GM23248 (cell line): ENCODE data around the gene MYO1A. TPM values are rescaled to one million over a fixed set of nuclear protein-coding genes. Genes with fewer than 3 reads are reported as not detected.
A peak's percentile ranks its signal among the peaks of the same experiment; 100 is the strongest.
"Not testable (repeated sequence)": the region's sequence is repeated elsewhere in the genome, so short reads cannot be mapped to it uniquely, and the experiment has no call there.

Experiments used
- DNase-seq: peaks from one replicate; pipeline ENCODE4 v3.0.0-alpha.2; 2015
- H2AFZ ChIP-seq: fragments of 200-600 bp; sonication (generic); 2 replicates; pipeline ENCODE4 v1.6.1; 2016; ENCODE audit warnings: antibody characterized with exemption
- H3F3A ChIP-seq: fragments of 200-600 bp; sonication (generic); 2 replicates; pipeline ENCODE4 v1.6.1; 2016; ENCODE audit warnings: mild to moderate bottlenecking, antibody characterized with exemption, mixed run types; ENCODE audit not compliant: insufficient read depth
- H3K27ac ChIP-seq: fragments of 200-600 bp; sonication (generic); 2 replicates; pipeline ENCODE4 v1.5.1; 2016; ENCODE audit warnings: mild to moderate bottlenecking
- H3K27me3 ChIP-seq: fragments of 200-600 bp; sonication (generic); replicated peaks from 2 replicates; pipeline ENCODE4 v1.6.1; 2016; ENCODE audit warnings: mild to moderate bottlenecking; ENCODE audit not compliant: insufficient read depth
- H3K36me3 ChIP-seq: fragments of 200-600 bp; sonication (generic); 2 replicates; pipeline ENCODE4 v1.6.1; 2016; ENCODE audit warnings: low read depth, mild to moderate bottlenecking
- H3K4me1 ChIP-seq: fragments of 200-600 bp; sonication (generic); 2 replicates; pipeline ENCODE4 v1.6.1; 2016; ENCODE audit warnings: mild to moderate bottlenecking; ENCODE audit not compliant: insufficient read depth
- H3K4me2 ChIP-seq: fragments of 200-600 bp; sonication (generic); one replicate; pipeline ENCODE4 v1.6.1; 2016; ENCODE audit warnings: mild to moderate bottlenecking; ENCODE audit not compliant: unreplicated experiment
- H3K4me3 ChIP-seq: fragments of 200-600 bp; sonication (generic); 2 replicates; pipeline ENCODE4 v1.5.1; 2016; ENCODE audit warnings: mild to moderate bottlenecking
- H3K79me2 ChIP-seq: fragments of 200-600 bp; sonication (generic); 2 replicates; pipeline ENCODE4 v1.6.1; 2016; ENCODE audit warnings: mild to moderate bottlenecking; ENCODE audit not compliant: insufficient read depth
- H3K9ac ChIP-seq: fragments of 200-600 bp; sonication (generic); 2 replicates; pipeline ENCODE4 v1.6.1; 2016; ENCODE audit warnings: mild to moderate bottlenecking
- H3K9me2 ChIP-seq: fragments of 200-600 bp; sonication (generic); 2 replicates; pipeline ENCODE4 v1.6.1; 2016; ENCODE audit warnings: mixed run types, mild to moderate bottlenecking, moderate library complexity; ENCODE audit not compliant: insufficient read depth
- H3K9me3 ChIP-seq: fragments of 200-600 bp; sonication (generic); one replicate; pipeline ENCODE4 v1.6.1; 2017; ENCODE audit warnings: low read depth
- H4K20me1 ChIP-seq: fragments of 200-600 bp; sonication (generic); 2 replicates; pipeline ENCODE4 v1.6.0; 2016; ENCODE audit not compliant: insufficient read depth
- EZH2 ChIP-seq: fragments of 200-600 bp; sonication (generic); IDR thresholded peaks from 2 replicates; pipeline ENCODE4 v1.6.1; 2018; ENCODE audit warnings: antibody characterized with exemption, mild to moderate bottlenecking; ENCODE audit not compliant: insufficient read depth, poor library complexity, severe bottlenecking
- EZH2phosphoT487 ChIP-seq: fragments of 200-600 bp; sonication (generic); IDR thresholded peaks from 2 replicates; pipeline ENCODE4 v1.6.1; 2018; ENCODE audit warnings: antibody characterized with exemption, moderate library complexity, mild to moderate bottlenecking, low read depth; ENCODE audit not compliant: insufficient read depth
- WGBS, 2 experiments: methylation state at CpG; one replicate each; pipeline ENCODE4 v1.1.6; 2015 to 2017; ENCODE audit warnings: low lambda C conversion rate in 2 of 2, low coverage in 1 of 2; ENCODE audit errors: missing lambda C conversion rate in 2 of 2; 5-methylcytosine and 5-hydroxymethylcytosine counted together
- in situ Hi-C: fragments of 300-500 bp; cut with MboI; formaldehyde crosslinking; loops from 2 replicates; pipeline ENCODE4 v1.15.0; 2020
- polyA plus RNA-seq: library from polyadenylated mRNA; unstranded; fragments of >200 nt; fragmentation: Nextera tagmentation; extraction: Ambion mirVana; gene quantifications from 2 replicates; pipeline ENCODE4 v1.2.1, GENCODE V29; 2016
- total RNA-seq: library from RNA; depleted of rRNA; stranded (reverse); fragments of >200 nt; shearing (Covaris generic); gene quantifications from 2 replicates; pipeline ENCODE4 v1.2.3, GENCODE V29; 2014

Gene MYO1A
- total and polyA plus RNA-seq, 2 experiments from 2014 or later, result not detected

DNA sequence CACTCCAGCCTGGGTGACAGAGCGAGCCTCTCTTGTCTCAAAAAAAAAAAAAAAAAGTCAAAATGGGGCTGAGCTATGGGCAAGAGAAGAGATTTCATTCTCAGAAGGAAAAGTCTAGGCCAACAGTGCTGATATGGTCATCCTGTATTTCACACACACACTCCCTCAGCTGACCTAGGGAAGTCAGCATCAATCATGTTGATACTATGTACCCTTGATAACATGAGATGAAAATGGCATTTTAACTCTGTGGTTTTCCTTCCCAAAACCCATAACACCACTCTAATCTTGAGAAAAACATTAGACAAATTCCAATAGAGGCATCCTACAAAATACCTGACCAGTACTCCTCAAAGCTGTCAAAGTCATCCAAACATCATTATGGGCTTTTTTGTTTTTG, 30.9 kb upstream of the MYO1A start:
- TF ChIP-seq EZH2phosphoT487 (no peak), EZH2 (no peak)
- Histone ChIP-seq H3K9me2 (no peaks in the 10 kb centered on the region), H3K9ac (no peak overlapping the region), H3K4me3 (no peak overlapping the region), H4K20me1 (no peaks in the 10 kb centered on the region), H3K79me2 (peaks cover 17% of the 10 kb centered on the region), H2AFZ (no peak overlapping the region), H3F3A (peaks cover 29% of the 10 kb centered on the region), H3K9me3 (no peaks in the 10 kb centered on the region), H3K4me2 (no peak overlapping the region), H3K27me3 (no peaks in the 10 kb centered on the region), H3K36me3 (no peaks in the 10 kb centered on the region), H3K27ac (no peak overlapping the region), H3K4me1 (peaks cover 18% of the 10 kb centered on the region)
- 93 to 100% methylated on average over 1 of the region's 1 CpG for WGBS, 2 experiments
- in situ Hi-C loops, result no loop called here
- no peak for DNase-seq

DNA sequence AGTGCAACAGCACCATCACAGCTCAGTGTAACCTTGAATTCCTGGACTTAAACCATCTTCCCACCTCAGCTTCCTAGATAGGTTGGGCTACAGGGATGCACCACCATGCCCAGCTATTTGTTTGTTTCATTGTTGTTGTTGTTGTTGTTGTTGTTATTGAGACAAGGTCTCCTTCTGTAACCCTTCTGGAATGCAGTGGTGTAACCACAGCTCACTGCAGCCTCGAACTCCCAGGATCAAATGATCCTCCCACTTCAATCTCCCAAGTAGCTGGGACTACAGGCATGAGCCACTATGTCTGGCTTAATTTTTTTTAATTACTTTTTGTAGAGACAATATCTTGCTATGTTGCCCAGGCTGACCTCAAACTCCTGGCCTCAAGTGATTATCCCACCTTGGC, 29.9 kb upstream of the MYO1A start:
- Histone ChIP-seq H3K36me3 (no peaks in the 10 kb centered on the region), H3K27me3 (no peaks in the 10 kb centered on the region), H3K9me2 (no peaks in the 10 kb centered on the region), H3K27ac (peak overlapping the region; percentile 83), H3K79me2 (peaks cover 26% of the 10 kb centered on the region), H2AFZ (peak overlapping the region; percentile 95; the same call in 1 of the 2 replicates), H3K9me3 (no peaks in the 10 kb centered on the region), H3K9ac (peak overlapping the region; percentile 84; the same call in 1 of the 2 replicates), H4K20me1 (no peaks in the 10 kb centered on the region), H3F3A (peaks cover 18% of the 10 kb centered on the region), H3K4me2 (peak overlapping the region; percentile 95), H3K4me1 (peaks cover 13% of the 10 kb centered on the region), H3K4me3 (no peak overlapping the region)
- in situ Hi-C loops, result no loop called here
- WGBS, 2 experiments, result 9 to 11% methylated on average over 1 of the region's 1 CpG
- TF ChIP-seq EZH2, result no peak
- TF ChIP-seq EZH2phosphoT487, result no peak
- DNase-seq, result no peak

DNA sequence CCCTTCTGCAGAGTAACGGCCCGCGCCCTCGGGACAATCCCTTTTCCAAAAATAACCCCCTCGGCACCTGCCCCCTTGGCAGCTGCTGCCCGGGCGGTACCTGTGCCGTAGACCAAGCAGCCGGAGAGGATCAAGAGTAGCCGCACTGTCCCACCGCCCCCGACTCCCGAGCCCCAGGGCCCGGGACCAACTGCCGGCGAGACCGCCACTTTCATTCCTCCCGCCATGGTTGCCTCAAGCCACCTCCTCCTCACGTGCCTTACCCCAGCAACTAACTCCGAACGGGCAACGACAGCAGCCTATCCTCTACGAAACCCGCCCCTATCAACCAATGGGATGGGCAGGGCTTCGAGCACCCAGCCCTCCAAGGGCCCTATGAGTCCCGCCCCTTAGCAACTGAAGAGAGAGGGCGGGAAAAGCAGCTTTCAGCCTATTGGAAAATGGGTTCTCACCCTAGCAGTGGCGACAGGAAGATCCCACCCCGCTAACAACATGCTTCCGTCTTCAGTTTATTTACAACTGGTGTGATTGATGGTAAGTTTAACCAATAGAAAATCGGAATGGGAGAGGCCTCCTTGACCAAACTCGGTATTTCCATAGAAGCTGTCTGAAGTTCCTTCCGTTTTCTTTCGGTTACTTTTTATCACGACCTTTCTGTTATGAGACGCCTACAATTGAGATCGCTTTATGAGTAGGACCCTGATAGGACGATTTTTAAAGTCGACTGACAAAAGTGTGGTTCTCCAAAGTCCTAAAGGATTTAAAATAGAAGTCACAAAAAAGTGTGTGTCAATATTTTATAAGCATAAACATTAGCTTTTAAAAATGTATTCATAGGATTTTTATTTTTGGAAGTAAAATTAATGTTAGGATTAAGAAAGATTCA, 28.8 kb upstream of the MYO1A start, which contains the start of gene NEMP1:
Gene NEMP1 (minus strand): TSS at position 273 of the 886 bp plus-strand sequence. CDS start 46 bp downstream, at position 227.
- Histone ChIP-seq H3K4me2 (peak within 1 kb of the TSS; percentile 95), H3K36me3 (no peaks in the 10 kb centered on the region), H2AFZ (peak within 1 kb of the TSS; percentile 95), H3K9me2 (no peaks in the 10 kb centered on the region), H3K4me3 (peak within 1 kb of the TSS; percentile 88), H3F3A (peaks cover 17% of the 10 kb centered on the region), H3K9ac (peak within 1 kb of the TSS; percentile 85), H3K9me3 (no peaks in the 10 kb centered on the region), H4K20me1 (no peaks in the 10 kb centered on the region), H3K4me1 (peaks cover 15% of the 10 kb centered on the region), H3K79me2 (peaks cover 36% of the 10 kb centered on the region), H3K27me3 (no peaks in the 10 kb centered on the region), H3K27ac (peak within 1 kb of the TSS; percentile 83)
- 0 to 1% methylated on average over 35 to 39 of the region's 39 CpGs for WGBS, 2 experiments
- in situ Hi-C loops, result no loop called here
- no peak for TF ChIP-seq EZH2phosphoT487
- TF ChIP-seq EZH2, result no peak
- peak; percentile 100 for DNase-seq

DNA sequence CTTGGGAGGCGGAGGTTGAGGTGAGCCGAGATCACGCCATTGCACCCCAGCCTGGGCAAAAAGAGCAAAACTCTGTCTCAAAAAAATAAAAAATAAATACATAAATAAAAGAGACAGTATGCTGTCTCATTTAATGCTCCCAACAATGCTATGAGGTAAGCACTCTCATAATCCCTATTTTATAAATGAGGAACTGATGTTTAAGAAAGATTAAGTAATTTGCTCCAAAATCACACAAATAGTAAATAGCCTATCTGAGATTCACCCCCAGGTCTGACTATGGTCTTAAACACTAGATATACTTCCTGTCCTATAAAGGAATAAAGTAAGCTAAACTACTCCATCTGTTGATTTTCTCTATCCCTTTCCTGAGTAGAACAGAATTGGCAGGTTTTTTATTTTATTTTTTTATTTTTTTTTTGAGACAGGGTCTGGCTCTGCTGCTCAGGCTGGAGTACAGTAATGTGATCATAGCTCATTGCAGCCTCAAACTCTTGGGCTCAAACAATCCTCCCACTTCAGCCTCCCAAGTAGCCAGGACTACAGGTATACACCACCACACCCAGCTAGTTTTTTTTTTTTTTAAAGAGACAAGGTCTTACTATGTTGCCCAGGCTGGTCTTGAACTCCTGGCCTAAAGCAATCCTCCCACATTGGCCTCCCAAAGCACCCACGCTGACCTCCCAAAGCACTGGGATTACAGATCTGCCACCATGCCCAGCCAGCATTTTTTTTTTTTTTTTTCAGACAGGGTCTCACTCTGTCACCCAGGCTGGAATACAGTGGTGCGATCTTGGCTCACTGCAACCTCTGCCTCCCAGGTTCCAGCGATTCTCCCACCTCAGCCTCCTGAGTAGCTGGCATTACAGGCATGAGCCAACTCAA, 23.9 kb upstream of the MYO1A start:
- H2AFZ ChIP-seq, result peak overlapping the region; percentile 47
- H3K27ac ChIP-seq, result peak overlapping the region; percentile 67
- 86 to 88% methylated on average over 6 of the region's 6 CpGs for WGBS, 2 experiments
- H3K9ac ChIP-seq, result peak overlapping the region; percentile 62
- H4K20me1 ChIP-seq, H3K27me3 ChIP-seq, H3K9me2 ChIP-seq, H3K36me3 ChIP-seq, DNase-seq, H3K9me3 ChIP-seq, in situ Hi-C loops: not testable (repeated sequence)
- H3K4me3 ChIP-seq, result peak overlapping the region; percentile 46
- H3K4me2 ChIP-seq, result peak overlapping the region; percentile 73
- peaks cover 24% of the 10 kb centered on the region for H3F3A ChIP-seq
- peaks cover 49% of the 10 kb centered on the region for H3K79me2 ChIP-seq
- peaks cover 30% of the 10 kb centered on the region for H3K4me1 ChIP-seq
